Cardiac fibroblast (primary cell): ENCODE measurements around the gene CFAP92.

Experiments used
- DNase-seq, 2 donors: peaks; one replicate each; pipeline versions ENCODE4 v3.0.0 to v3.0.0-alpha.2; 2010; ENCODE audit warnings: low read depth in 2 of 2
- H3K4me3 ChIP-seq, 2 donors: replicated peaks in 1 of 2; 1 replicate in 1 of 2; 2 replicates in 1 of 2; pipeline ENCODE4 v1.5.1; 2011; ENCODE audit warnings: low read depth in 2 of 2, low read length in 2 of 2, mild to moderate bottlenecking in 2 of 2, moderate library complexity in 1 of 2
- CTCF ChIP-seq: IDR thresholded peaks from one replicate; pipeline ENCODE4 v1.5.1; 2011; ENCODE audit warnings: low read depth, mild to moderate bottlenecking, low read length, inconsistent platforms

CFAP92 gene

GRCh38 chr3:128878011-128878457 is 115.8 kb downstream of the CFAP92 start:
- peak overlapping the region; percentile 80 to 94 for H3K4me3 ChIP-seq
- no peak for DNase-seq
- TF ChIP-seq CTCF, result no peak

GRCh38 chr3:128875556-128876120 is 118.2 kb downstream of the CFAP92 start:
- no peak overlapping the region for H3K4me3 ChIP-seq
- peak; percentile 17 to 34 for DNase-seq
- peak; percentile 55 for TF ChIP-seq CTCF

GRCh38 chr3:128874481-128875180 is 119.2 kb downstream of the CFAP92 start:
- no peak for DNase-seq
- no peak overlapping the region for H3K4me3 ChIP-seq
- no peak for TF ChIP-seq CTCF

GRCh38 chr3:128873244-128874022 is 120.4 kb downstream of the CFAP92 start:
- no peak overlapping the region for H3K4me3 ChIP-seq
- DNase-seq, result no peak
- no peak for TF ChIP-seq CTCF

- no peak for DNase-seq
- no peak overlapping the region for H3K4me3 ChIP-seq
- no peak for TF ChIP-seq CTCF
Measured at GRCh38 chr3:128872744-128873143, 121.1 kb downstream of the CFAP92 start.

- DNase-seq, result no peak
- no peak overlapping the region for H3K4me3 ChIP-seq
- TF ChIP-seq CTCF, result no peak
Measured at GRCh38 chr3:128872282-128872681, 121.6 kb downstream of the CFAP92 start.
